ENCODE measurements around the gene EYA4.

- TF ChIP-seq ZFX (IDR thresholded peaks at IDR 0.05; ENCODE audit: borderline replicate concordance) (no peak), CTCF (IDR thresholded peaks at IDR 0.05) (no peak)
These were observed 226.8 kb downstream of the EYA4 start for GRCh38 chr6:133467982-133468380.

Data from 22Rv1 (cell line).